CD4-positive, alpha-beta T cell treated with Interferon alpha-2 for 1 hour (primary cell): ENCODE data around the gene RAB7B.
"Not testable (repeated sequence)": the region's sequence is repeated elsewhere in the genome, so short reads cannot be mapped to it uniquely, and the experiment has no call there.

ENCODE experiments used
- DNase-seq, 2 donors: peaks; one replicate each; pipeline ENCODE4 v3.0.0-alpha.2; 2020 to 2022

RAB7B gene, protein sequence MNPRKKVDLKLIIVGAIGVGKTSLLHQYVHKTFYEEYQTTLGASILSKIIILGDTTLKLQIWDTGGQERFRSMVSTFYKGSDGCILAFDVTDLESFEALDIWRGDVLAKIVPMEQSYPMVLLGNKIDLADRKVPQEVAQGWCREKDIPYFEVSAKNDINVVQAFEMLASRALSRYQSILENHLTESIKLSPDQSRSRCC

DNA sequence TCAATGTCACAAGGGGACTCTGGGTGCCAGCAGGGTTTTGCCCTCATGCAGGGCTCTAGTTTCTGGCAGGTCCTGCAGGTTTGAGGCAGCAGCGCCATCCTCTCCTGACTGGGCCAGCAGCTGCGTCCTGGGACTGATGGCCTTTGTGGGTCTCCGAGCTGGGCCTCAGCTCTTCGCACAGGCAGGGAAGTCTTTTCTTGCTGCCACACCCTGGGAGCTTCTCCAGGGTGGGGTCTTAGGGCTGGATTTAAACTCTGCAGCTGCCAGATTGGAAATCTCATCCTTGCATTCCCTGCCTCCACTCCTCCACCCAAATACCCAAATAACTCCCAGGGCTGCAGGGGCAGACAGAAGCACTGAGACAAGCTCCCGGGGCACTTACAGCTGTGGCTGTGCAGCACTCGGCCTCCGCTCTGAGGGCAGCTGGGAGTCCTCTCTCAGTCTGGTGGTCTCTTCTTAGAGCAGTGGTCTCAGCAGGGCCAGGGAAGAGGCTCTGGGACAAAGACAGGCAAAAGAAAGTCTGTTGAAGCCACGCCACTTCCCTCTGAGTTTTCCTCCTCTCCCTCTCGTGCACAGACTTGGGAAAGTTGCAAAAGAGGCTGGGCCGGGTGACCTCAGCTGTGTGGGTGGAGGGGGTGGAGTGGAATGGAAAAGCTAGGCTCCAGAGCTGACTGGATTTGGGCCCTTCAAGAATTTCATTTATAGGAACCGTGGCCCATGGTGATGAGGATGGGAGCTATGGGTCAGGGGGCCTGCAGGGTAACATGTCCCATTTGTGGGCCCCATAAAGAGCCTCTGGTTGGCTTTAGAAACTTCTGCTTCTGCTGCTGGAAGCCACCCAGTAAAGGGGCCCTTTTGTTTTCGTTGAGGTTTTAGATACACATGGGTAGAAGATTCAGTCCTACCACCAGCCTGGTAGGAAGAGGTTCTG, at the start of gene RAB7B:
Gene RAB7B, minus strand, starts transcription at position 525 of the 931 bp plus-strand sequence. CDS start 9,260 bp downstream, outside the sequence.
- no peak for DNase-seq

DNA sequence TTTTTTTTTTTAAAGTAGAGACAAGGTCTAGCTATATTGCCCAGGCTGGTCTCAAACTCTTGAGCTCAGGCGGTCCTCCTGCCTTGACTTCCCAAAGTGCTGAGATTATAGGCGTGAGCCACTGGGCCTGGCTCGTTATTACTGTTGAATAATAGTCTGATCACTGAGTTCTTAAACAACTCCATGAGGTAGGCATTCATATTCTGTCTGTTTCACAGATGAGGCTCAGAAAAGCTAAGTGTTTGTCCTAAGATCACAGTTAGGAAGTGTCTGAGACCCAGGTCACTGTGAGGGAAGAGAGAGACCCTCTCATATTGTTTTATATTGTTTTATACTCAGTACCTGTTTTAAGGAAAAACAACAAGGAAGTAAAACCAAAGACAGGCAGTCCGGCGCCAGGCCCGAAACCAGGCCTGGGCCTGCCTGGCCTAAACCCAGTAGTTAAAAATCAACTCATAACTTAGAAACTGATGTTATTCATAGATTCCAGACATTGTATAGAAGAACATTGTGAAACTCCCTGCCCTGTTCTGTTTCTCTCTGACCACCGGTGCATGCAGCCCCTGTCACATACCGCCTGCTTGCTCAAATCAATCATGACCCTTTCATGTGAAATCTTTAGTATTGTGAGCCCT, 49.2 kb upstream of the RAB7B start:
- DNase-seq: not testable (repeated sequence)

DNA sequence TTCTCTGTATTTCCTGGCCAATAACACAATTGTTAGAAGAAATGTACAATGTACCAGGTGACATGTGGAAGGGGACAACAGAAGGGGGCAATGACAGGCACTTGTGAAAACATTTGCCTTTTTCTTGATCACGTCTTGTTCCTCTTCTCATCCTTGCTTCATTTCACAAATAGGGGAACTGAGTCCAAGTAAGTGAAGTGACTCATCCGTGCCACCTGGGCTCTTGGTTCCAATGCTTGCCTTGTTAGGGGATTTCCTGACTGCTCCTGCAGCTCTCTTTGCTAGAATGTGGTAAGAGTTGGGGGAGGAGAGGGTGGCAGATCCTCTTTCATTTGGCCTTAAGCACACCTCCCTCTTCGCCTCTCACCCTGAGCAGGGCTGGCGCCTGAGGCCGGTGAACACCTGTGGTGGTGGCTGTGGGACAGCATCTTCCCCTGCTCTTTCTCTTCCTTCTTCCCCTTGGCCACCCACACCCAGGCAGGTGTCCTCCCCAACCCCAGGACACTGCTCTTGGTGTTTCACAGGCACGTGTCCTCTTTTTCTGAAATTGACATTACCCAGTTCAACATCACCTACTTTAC, 47.5 kb upstream of the RAB7B start:
- peak; percentile 46 to 82 for DNase-seq

DNA sequence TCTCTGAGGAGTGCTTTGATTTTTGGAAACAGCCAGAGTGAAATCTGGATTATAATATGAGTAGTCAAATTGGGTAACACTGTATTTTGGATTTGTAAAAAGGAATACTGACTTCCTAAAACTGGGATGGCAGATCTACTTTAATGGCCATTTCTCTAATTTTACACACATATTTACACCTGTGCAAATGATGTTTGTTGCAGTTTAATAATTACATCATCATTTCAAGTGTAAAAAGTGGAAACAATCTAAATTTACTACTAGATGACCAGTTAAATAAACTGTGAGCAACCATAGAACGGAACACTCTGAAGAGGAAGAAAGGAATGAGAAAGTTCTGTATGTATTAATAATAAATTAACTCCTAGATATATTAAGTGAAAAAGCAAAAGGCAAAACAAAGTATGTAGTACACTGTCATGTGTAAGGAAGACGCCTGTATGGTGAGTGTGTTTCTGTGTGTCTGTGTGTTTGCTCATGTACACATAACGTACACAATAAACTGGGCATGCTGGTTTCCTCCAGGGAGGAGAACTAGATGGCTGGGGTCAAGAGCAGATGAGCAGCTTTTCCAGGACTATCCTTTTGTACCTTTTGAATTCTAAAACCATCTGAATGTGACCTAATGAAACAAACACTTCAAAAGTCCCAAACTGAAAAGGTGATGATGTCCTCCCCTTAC, 46.9 kb upstream of the RAB7B start:
- DNase-seq: no peak

DNA sequence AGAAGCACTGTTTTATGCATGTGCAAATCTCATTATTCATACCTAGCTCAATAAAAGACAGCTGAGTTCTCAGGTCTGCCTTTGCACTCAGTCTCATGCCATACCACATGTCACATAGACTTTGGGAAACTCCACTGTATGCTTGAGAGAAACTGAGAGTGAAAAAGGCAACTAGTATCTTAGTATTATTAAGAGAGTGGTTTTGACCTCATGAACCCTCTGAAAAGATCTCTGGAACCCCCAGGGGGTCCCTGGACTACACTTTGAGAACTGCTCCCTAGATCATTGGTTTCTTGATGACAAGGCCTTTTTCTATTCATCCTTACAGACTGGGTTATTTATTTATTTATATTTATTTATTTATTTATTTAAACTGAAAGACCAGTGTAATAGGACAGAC, 46.1 kb upstream of the RAB7B start:
- DNase-seq: no peak

DNA sequence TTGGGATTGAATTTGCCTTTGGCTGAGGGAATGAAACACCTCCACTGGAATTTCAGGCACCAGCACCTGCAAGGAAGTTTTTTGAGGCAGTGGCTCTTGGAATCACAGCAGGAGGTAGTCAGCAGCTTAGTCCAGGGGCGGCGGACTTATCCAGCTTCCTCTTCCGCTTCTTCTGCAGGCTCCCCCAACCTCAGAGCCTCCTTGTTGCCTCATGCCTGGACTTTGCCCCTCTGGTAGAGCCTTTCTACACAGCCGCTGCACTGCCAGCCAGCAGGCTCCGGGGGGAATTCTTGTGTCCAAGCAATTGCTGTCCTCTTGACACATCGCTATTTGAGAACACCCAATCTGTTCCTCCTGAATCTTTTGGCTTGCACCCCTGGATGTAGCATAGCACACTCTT, 45.4 kb upstream of the RAB7B start:
- DNase-seq: no peak

DNA sequence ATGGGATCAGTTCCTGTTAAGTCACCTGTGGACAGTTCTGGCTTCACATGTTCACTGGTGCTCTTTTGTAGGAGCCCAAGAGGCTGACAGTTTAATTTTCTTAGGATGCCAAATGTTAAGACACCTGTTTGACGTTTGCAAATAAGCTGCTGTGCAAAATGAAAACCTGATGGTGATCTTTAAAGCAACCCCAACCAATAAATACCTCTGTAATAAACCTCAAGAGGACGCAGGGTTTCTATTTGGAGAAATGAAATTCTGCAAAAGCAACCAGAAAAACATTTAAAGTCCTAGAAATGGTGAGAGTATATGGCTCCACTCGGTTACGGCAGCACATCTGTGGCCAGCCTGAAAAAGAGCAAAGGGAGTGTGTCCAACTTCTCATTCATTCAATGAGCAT, 44.1 kb upstream of the RAB7B start:
- DNase-seq: no peak

DNA sequence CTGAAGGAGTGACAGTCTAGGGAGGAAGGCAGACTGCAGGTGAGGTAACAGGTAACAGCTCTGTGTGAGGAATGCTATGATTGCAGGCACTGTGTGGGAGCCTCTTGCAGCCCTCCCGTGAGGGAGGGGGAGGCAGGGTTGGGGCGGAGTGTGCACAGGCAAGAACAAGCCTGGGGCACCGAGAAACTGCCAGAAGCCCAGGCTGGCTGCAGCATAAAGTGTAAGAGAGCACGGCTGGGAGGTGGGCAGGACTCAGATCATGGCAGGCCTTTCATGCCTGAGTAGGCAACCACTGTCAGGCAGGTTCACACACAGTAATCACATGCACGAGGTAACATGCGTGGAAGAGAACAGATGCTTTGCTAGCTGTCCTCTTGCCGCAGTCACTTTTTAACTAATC, 38.4 kb upstream of the RAB7B start:
- DNase-seq: no peak

DNA sequence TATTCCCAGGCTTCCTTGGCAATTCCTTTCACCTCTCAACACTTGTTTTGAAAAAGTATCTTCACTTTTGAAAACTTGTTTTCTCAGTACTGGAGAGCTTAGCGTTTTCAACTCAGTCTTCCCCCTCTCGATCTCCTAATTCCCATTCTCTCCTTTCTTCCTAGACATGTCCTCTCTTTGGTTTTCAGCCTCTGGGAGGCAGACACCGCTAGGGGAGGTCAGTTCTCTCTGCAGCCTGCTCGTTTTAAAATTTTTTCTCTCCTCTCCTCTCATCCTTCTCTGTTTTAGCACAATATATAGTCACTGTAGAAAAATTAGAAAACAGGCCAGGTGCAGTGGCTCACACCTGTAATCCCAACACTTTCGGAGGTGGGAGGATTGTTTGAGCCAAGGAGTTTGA, 37.1 kb upstream of the RAB7B start:
- DNase-seq: no peak

DNA sequence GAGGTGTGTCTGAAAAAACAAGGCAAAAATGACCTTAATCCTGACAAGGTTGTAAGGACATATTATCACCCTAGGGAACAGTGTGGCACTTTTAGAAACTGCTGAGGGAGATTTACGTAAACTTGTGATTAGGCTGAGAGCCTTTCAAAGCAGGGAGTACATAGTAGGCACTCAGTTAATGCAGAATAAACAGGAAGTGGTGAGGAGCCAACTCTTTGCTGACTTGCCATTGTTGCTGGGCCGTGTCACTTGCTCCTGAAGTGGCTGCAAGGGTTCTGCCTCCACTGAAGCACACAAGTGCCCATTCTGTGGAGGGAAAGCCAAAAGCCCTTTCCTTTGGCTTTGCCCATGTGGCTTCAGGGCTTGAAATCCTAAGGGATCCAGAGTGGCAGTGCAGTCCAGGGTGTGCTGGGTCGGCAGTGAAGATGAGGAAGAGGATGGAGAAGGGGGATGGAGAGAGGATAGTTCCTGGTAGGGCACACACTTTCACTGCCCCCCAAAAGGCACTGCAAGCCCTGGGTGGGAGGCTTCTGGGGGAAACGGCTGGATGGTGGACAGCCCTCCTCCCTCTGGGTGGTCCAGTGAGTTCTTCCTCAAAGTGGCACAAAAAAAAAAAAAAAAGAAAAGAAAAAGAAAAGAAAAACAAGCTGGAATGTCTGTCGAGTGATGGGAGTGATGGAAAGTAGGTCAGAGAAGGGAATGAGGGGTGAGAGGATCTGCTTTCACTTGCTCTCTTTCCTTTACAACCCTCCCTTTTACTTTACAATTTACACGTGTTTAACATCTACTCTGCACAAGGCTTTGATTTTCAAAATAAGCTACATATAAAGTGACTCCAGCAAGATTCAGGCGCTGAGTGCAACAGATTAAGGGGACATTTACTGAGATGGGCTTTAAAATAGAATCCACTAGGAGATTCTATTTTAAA, 36.1 kb upstream of the RAB7B start:
- no peak for DNase-seq

DNA sequence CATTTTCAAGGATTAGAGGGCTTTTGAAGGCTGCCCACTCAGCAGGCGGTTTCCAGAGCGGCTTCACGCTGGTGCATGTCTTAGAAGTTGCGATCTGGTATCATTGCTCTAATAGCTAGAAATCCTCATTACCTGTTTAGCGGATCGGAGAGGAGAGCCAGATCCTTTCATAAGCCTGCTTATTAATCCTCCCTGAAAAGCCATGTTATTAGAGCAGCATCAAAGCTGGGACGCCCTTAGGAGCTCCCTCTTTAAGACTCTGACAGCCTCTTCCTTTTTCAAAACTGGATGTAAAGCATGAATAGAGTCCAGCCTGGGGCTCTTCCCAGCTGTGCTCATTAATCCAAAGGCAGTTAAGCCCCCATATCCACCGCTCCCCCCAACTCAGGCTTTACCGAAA, 34.4 kb upstream of the RAB7B start:
- DNase-seq: no peak

DNA sequence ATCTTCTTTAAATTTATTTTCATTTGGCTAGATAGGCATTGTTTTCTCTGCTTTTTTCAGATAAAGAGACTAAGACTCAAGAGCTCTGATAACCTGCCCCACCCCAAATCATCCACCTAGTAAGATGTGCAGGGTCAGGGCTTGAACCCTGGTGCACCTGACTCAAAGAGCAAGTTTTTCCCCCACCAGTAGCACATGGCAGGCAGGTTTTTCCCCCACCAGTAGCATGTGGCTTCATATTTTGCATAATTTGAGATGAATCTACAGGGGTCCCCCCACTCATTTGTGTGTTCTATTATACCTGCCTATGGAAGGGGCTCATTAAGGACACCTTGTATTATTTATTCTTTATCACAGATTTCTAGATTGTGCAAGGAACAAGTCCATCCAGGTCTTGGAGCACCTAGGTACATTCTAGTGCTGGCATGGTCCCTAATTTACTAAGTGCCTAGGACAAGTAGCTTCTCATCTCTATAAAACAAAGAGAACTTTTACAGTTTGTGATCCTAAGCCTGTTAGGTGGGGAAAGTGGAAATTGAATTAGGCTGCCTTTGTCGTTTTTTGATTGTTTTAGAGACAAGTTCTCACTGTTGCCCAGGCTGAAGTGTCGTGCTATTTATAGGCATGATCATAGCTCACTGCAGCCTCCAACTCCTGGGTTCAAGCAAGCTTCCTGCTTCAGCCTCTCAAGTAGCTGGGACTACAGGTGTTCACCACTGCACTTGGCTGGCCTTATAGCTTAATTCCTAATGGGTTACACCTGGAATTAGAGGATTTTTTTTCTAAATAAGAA, 33.7 kb upstream of the RAB7B start:
- no peak for DNase-seq

DNA sequence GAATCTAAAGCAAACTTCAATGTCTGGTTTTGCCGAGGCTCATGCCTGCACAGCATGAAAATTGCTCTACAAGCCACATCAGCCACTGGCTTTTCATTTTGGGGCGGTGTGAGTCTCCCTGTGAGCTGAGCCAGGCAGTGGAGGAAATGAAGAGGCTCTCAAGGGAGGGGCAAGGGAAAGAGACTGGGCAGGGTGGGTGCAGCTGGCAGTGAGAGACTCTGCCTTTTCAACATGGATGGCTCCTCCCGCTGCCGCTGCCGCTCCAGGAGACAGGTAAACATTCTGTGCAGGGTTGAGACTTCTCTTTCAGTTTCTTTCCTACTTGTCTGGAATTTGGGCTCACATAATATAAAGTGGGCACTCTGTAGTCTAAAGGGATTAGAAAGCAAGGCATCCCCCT, 31.8 kb upstream of the RAB7B start:
- no peak for DNase-seq

DNA sequence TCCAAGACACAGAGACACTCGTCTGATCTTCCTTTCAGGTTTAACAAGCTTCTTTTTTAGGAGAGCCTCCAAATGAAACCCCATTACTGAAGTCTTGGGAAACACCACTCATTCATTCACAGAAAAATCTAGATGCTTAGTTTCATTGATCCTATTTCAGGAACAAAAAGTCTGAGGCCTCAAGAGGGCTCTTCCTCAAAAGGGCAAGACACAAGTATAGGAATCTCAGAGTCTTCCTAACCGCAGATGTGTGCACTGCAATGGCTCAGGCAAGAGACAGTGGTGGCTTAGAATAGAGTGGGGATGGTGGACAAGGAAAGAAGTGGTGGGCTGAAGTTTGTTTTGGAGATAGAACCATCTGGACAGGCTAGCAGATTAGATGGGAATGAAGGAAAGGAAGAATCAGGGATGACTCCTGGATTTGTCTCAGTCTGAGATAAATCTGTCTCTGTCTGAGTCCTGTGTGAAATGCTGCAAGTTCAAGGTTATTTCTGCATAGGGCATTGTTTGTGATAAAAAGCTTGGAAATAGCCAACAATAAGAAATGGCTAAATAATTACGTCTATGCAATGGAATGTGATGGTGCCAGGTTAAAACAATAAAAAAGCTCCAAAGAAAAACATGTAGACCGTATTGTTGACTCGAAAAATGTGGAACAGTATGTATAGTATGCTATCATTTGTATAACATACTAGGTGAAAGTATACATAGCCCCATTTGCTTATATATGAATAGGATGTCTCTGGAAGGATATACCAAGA, 29.4 kb upstream of the RAB7B start:
- no peak for DNase-seq

DNA sequence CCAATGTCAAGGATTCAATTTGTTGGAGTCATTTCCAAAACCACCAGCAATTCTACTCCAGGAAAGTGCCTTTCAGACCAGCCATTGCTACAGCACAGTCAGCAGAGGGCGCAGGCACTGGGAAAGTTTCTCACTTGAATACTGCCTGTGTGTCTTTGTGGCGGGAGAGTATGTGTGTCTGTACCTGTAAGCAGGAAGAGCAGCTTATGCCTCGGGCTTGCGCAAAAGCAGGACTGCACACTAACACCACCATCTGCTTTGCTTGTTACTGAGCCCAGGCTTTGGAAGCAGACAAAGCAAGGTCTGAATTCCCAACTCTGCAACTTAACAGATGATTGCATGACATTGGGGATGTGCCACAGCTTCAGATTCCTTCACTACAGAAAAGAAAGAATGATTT, 27.5 kb upstream of the RAB7B start:
- DNase-seq: peak; percentile 65 to 67

DNA sequence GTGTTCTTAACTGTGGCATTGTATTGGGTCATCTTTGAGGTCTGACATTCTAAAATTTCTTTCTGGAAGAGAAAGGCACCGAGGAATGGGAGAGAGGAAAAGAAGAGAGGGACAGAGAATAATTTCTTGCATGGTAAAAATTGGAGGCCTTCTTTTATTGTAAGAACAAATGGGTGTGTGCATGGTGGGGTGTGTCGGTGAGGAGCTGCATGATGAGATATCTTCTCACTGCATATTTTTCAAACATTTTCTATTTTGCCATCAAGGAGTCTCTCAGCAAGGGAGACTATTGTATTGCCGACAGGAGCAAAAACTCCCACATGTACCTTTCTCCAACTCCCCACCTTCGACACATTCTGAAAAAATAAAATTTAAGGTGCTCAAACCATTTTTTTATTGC, 27.0 kb upstream of the RAB7B start:
- DNase-seq: no peak

DNA sequence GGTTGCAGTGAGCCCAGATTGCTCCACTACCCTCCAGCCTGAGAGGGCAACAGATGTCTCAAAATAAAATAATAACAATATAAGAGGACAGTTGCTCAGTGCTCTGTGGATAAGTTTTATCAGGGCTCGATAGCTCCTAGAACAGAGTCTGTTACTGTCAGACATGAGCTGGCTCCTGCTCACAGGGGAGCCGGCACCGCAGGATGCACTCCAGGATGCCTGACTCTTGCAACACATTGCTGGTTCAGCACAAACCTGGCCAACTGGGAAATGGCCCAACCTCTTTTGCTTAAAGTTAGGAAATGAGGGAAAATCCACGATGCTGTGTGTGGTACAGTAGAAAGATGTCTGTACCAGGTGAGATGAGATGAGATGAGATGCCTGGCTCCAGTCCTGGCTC, 26.3 kb upstream of the RAB7B start:
- no peak for DNase-seq

DNA sequence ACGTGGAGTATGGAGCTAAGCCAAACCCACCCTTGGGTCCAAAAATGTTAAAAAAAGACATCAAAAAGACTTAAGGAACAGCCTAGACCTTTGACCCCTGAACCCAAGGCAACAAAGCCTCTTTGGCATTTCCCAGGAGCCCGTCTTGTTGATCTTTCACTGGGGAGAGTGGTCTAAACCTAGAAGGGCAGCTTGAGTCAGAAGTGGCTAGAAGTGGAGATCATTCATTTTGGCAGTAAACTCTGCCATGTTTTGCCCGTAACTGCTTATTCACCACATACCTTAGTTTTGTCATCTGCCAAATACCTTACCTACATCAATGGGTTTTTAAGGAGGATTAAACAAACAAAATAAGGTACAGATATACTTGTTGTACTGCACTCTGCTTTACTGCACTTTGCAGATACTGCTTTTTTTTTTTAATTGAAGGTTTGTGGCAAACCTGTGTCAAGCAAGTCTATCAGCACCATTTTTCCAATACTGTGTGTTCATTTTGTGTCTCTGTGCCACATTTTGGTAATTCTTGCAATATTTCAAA, 22.2 kb upstream of the RAB7B start:
- no peak for DNase-seq

DNA sequence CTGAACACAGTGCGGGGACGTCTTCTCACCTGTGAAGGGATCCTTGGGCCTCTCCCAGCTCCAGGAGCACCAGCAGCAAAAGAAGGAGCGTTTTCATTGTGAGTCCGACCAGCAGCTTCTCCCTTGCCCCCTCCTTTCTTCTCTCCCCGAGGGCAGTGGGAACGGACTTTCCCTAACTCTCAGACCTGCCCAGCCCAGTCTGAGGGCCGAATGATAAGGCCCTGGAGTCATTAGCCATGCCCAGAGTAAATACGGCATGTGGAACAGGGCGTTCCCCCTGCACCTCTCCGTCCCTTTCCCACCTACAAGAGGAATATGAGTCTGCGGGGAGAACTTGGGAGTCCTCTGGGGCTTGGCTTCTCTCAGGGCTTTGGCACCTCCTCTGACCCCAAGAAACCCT, 20.5 kb upstream of the RAB7B start, which contains the start of gene CTSE:
Gene CTSE, minus strand, starts transcription at position 201 of the 400 bp plus-strand sequence. Its CDS starts 104 bp downstream, at position 97.
- DNase-seq: no peak

DNA sequence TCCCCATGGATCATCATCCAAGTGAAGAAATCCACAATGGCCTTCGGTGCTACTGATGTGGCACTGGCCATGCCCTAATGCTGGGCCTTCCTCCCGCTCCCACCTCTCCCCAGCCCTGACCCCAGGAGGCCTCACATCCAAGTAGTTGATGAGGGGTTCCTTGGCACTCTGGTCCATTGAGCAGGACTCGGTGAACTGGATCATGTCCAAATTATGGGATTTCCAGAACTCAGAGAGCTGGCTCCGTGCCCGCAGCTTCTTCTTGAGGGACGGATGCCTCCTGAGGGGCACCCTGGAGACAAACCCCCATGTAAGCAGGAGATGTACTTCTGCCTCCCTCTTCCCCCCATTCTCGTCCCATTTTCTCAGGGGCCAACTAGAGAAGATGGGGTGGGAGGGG, 19.6 kb upstream of the RAB7B start:
- no peak for DNase-seq
